Brain microvascular endothelial cell (primary cell): ENCODE measurements around the gene DDX27.

Source experiments
- DNase-seq: peaks from one replicate; pipeline ENCODE4 v3.0.0-alpha.2; 2020
- H3K27ac ChIP-seq: fragments of 250-450 bp; sonication (Bioruptor Pico); 2 replicates; pipeline ENCODE4 v1.5.1; 2020; ENCODE audit warnings: mild to moderate bottlenecking, moderate library complexity
- H3K27me3 ChIP-seq: fragments of 250-450 bp; sonication (Bioruptor Pico); replicated peaks from 2 replicates; pipeline ENCODE4 v1.5.1; 2020; ENCODE audit warnings: mild to moderate bottlenecking
- H3K36me3 ChIP-seq: fragments of 250-450 bp; sonication (Bioruptor Pico); replicated peaks from 2 replicates; pipeline ENCODE4 v1.5.1; 2020; ENCODE audit warnings: mild to moderate bottlenecking
- H3K4me3 ChIP-seq: 2 replicates; pipeline ENCODE4 v1.5.1; 2011; ENCODE audit warnings: low read depth, mild to moderate bottlenecking, control low read depth, low read length, moderate library complexity
- CTCF ChIP-seq: IDR thresholded peaks from 2 replicates; pipeline ENCODE4 v1.5.1; 2011; ENCODE audit warnings: low read depth, mild to moderate bottlenecking, moderate library complexity, low read length, control low read depth, inconsistent platforms; ENCODE audit errors: missing control alignments
- in situ Hi-C: cut with HindIII; loops from 2 replicates; pipeline ENCODE4 v1.10.0; 2017; ENCODE audit warnings: low sequenced_read_pairs, low pct_ligation_motif_present

Gene DDX27

GRCh38 chr20:49256261-49256660, 37.0 kb downstream of the DDX27 start:
- Histone ChIP-seq H3K27ac (no peak overlapping the region), H3K36me3 (peaks cover 85% of the 10 kb centered on the region), H3K27me3 (no peaks in the 10 kb centered on the region), H3K4me3 (no peak overlapping the region)
- no peak for TF ChIP-seq CTCF
- in situ Hi-C loops = no loop called here
- DNase-seq = no peak

- DNase-seq = no peak
- in situ Hi-C loops = no loop called here
- Histone ChIP-seq H3K36me3 (peaks cover 87% of the 10 kb centered on the region), H3K27ac (no peak overlapping the region), H3K27me3 (no peaks in the 10 kb centered on the region), H3K4me3 (no peak overlapping the region)
- no peak for TF ChIP-seq CTCF
Measured at GRCh38 chr20:49259284-49259683, 40.1 kb downstream of the DDX27 start.

- TF ChIP-seq CTCF = no peak
- Histone ChIP-seq H3K27ac (no peak overlapping the region), H3K27me3 (no peaks in the 10 kb centered on the region), H3K4me3 (no peak overlapping the region), H3K36me3 (peaks cover 87% of the 10 kb centered on the region)
- DNase-seq = no peak
- in situ Hi-C loops = no loop called here
Measured at GRCh38 chr20:49259799-49260198, 40.6 kb downstream of the DDX27 start.

- in situ Hi-C loops = no loop called here
- no peaks in the 10 kb centered on the region for H3K27me3 ChIP-seq
- DNase-seq = no peak
- no peak for TF ChIP-seq CTCF
- H3K4me3 ChIP-seq = no peak overlapping the region
- no peak overlapping the region for H3K27ac ChIP-seq
- peaks cover 89% of the 10 kb centered on the region for H3K36me3 ChIP-seq
Measured at GRCh38 chr20:49260218-49260617, 41.0 kb downstream of the DDX27 start.

GRCh38 chr20:49261173-49261572, 42.0 kb downstream of the DDX27 start:
- peaks cover 86% of the 10 kb centered on the region for H3K36me3 ChIP-seq
- no peaks in the 10 kb centered on the region for H3K27me3 ChIP-seq
- in situ Hi-C loops = no loop called here
- no peak for DNase-seq
- no peak overlapping the region for H3K4me3 ChIP-seq
- H3K27ac ChIP-seq = no peak overlapping the region
- no peak for TF ChIP-seq CTCF

- H3K27ac ChIP-seq = no peak overlapping the region
- H3K36me3 ChIP-seq = peaks cover 73% of the 10 kb centered on the region
- DNase-seq = no peak
- in situ Hi-C loops = no loop called here
- H3K27me3 ChIP-seq = no peaks in the 10 kb centered on the region
- TF ChIP-seq CTCF = no peak
- no peak overlapping the region for H3K4me3 ChIP-seq
Measured at GRCh38 chr20:49262444-49262843, 43.2 kb downstream of the DDX27 start.
